Endothelial cell of umbilical vein (primary cell): ENCODE data around the gene DCTD.

Source experiments
- CTCF ChIP-seq, 2 donors: IDR thresholded peaks; 1 replicate in 1 of 2; 2 replicates in 1 of 2; pipeline ENCODE4 v1.5.1; 2011; ENCODE audit warnings: low read length in 2 of 2, mild to moderate bottlenecking in 2 of 2, moderate library complexity in 2 of 2, control low read depth in 1 of 2, inconsistent platforms in 1 of 2, low read depth in 1 of 2; ENCODE audit not compliant: insufficient read depth in 1 of 2; ENCODE audit errors: extremely low read depth in 1 of 2
- EZH2 ChIP-seq: IDR thresholded peaks from 2 replicates; pipeline ENCODE4 v1.6.1; 2012; ENCODE audit warnings: borderline replicate concordance, low read depth, mild to moderate bottlenecking, moderate library complexity, low read length, inconsistent platforms; ENCODE audit not compliant: severe bottlenecking
- MAX ChIP-seq: IDR thresholded peaks from 2 replicates; pipeline ENCODE4 v1.6.1; 2011; ENCODE audit not compliant: insufficient read depth, insufficient read length
- MYC ChIP-seq: IDR thresholded peaks from one replicate; pipeline ENCODE4 v1.6.1; 2011; ENCODE audit warnings: mild to moderate bottlenecking, low read depth, low read length
- POLR2A ChIP-seq: IDR thresholded peaks from 2 replicates; pipeline ENCODE4 v1.6.1; 2012; ENCODE audit warnings: low read depth, mild to moderate bottlenecking, control low read depth, low read length
- POLR2AphosphoS5 ChIP-seq: IDR thresholded peaks from 2 replicates; pipeline ENCODE4 v1.6.1; 2012; ENCODE audit warnings: low read depth, mild to moderate bottlenecking, control low read depth, low read length, moderate library complexity; ENCODE audit not compliant: insufficient read depth

- no peak for TF ChIP-seq CTCF (IDR thresholded peaks at IDR 0.05; ENCODE audit: extremely low read depth in 1 of 2, insufficient read depth in 1 of 2, low read depth in 1 of 2, low read length in 2 of 2)
- TF ChIP-seq MYC = no peak
- TF ChIP-seq POLR2A = no peak
- TF ChIP-seq EZH2 = no peak
- TF ChIP-seq MAX = no peak
- no peak for TF ChIP-seq POLR2AphosphoS5
Measured at GRCh38 chr4:182885738-182886077, 31.5 kb downstream of the DCTD start.
